Measurements from ENCODE around the gene MED13. TPM values are rescaled to one million over a fixed set of nuclear protein-coding genes. Genes with fewer than 3 reads are reported as not detected.

Gene MED13
- total RNA-seq, 1 experiment from 2014 or later = 42.4 TPM

- in situ Hi-C loops (cut with HindIII; ENCODE audit: low pct_unique_long_range_greater_than_20kb, low sequenced_read_pairs) = no loop called here
Observed at GRCh38 chr17:62065611-62066468, 762 bp upstream of the MED13 start.

GRCh38 chr17:62064029-62064790, 868 bp downstream of the MED13 start:
- DNase-seq (ENCODE audit: low read depth, low spot score) = peak; percentile 28
- in situ Hi-C loops (cut with HindIII; ENCODE audit: low pct_unique_long_range_greater_than_20kb, low sequenced_read_pairs) = no loop called here

More at GRCh38 chr17:62065611-62066468, 762 bp upstream of the MED13 start:
- DNase-seq (ENCODE audit: low read depth, low spot score) = peak; percentile 100

- no peak for DNase-seq (ENCODE audit: low read depth, low spot score)
- in situ Hi-C loops (cut with HindIII; ENCODE audit: low pct_unique_long_range_greater_than_20kb, low sequenced_read_pairs) = no loop called here
Observed at GRCh38 chr17:62062944-62063343, 2.1 kb downstream of the MED13 start.

GRCh38 chr17:62062302-62062701, 2.8 kb downstream of the MED13 start:
- in situ Hi-C loops (cut with HindIII; ENCODE audit: low pct_unique_long_range_greater_than_20kb, low sequenced_read_pairs) = no loop called here
- DNase-seq (ENCODE audit: low read depth, low spot score) = no peak

GRCh38 chr17:62059414-62059813, 5.7 kb downstream of the MED13 start:
- in situ Hi-C loops (cut with HindIII; ENCODE audit: low pct_unique_long_range_greater_than_20kb, low sequenced_read_pairs) = no loop called here

GRCh38 chr17:62058611-62059010, 6.5 kb downstream of the MED13 start:
- no peak for DNase-seq (ENCODE audit: low read depth, low spot score)
- in situ Hi-C loops (cut with HindIII; ENCODE audit: low pct_unique_long_range_greater_than_20kb, low sequenced_read_pairs) = no loop called here

More at GRCh38 chr17:62059414-62059813, 5.7 kb downstream of the MED13 start:
- no peak for DNase-seq (ENCODE audit: low read depth, low spot score)

GRCh38 chr17:62057696-62058095, 7.4 kb downstream of the MED13 start:
- in situ Hi-C loops (cut with HindIII; ENCODE audit: low pct_unique_long_range_greater_than_20kb, low sequenced_read_pairs) = no loop called here
- no peak for DNase-seq (ENCODE audit: low read depth, low spot score)

- in situ Hi-C loops (cut with HindIII; ENCODE audit: low pct_unique_long_range_greater_than_20kb, low sequenced_read_pairs) = no loop called here
- no peak for DNase-seq (ENCODE audit: low read depth, low spot score)
Observed at GRCh38 chr17:62052765-62053338, 12.2 kb downstream of the MED13 start.

- no peak for DNase-seq (ENCODE audit: low read depth, low spot score)
- in situ Hi-C loops (cut with HindIII; ENCODE audit: low pct_unique_long_range_greater_than_20kb, low sequenced_read_pairs) = no loop called here
Observed at GRCh38 chr17:62051053-62051452, 14.0 kb downstream of the MED13 start.

- in situ Hi-C loops (cut with HindIII; ENCODE audit: low pct_unique_long_range_greater_than_20kb, low sequenced_read_pairs) = no loop called here
Observed at GRCh38 chr17:62049299-62049698, 15.8 kb downstream of the MED13 start.

GRCh38 chr17:62048262-62048661, 16.8 kb downstream of the MED13 start:
- in situ Hi-C loops (cut with HindIII; ENCODE audit: low pct_unique_long_range_greater_than_20kb, low sequenced_read_pairs) = no loop called here
- DNase-seq (ENCODE audit: low read depth, low spot score) = no peak

More at GRCh38 chr17:62049299-62049698, 15.8 kb downstream of the MED13 start:
- no peak for DNase-seq (ENCODE audit: low read depth, low spot score)

- in situ Hi-C loops (cut with HindIII; ENCODE audit: low pct_unique_long_range_greater_than_20kb, low sequenced_read_pairs) = no loop called here
- DNase-seq (ENCODE audit: low read depth, low spot score) = no peak
Observed at GRCh38 chr17:62045517-62045916, 19.6 kb downstream of the MED13 start.

GRCh38 chr17:62045109-62045508, 20.0 kb downstream of the MED13 start:
- DNase-seq (ENCODE audit: low read depth, low spot score) = no peak
- in situ Hi-C loops (cut with HindIII; ENCODE audit: low pct_unique_long_range_greater_than_20kb, low sequenced_read_pairs) = no loop called here

GRCh38 chr17:62043602-62044001, 21.5 kb downstream of the MED13 start:
- in situ Hi-C loops (cut with HindIII; ENCODE audit: low pct_unique_long_range_greater_than_20kb, low sequenced_read_pairs) = no loop called here
- DNase-seq (ENCODE audit: low read depth, low spot score) = no peak

- no peak for DNase-seq (ENCODE audit: low read depth, low spot score)
- in situ Hi-C loops (cut with HindIII; ENCODE audit: low pct_unique_long_range_greater_than_20kb, low sequenced_read_pairs) = no loop called here
Observed at GRCh38 chr17:62043140-62043539, 21.9 kb downstream of the MED13 start.

GRCh38 chr17:62038248-62038647, 26.8 kb downstream of the MED13 start:
- in situ Hi-C loops (cut with HindIII; ENCODE audit: low pct_unique_long_range_greater_than_20kb, low sequenced_read_pairs) = no loop called here
- no peak for DNase-seq (ENCODE audit: low read depth, low spot score)

- in situ Hi-C loops (cut with HindIII; ENCODE audit: low pct_unique_long_range_greater_than_20kb, low sequenced_read_pairs) = no loop called here
- no peak for DNase-seq (ENCODE audit: low read depth, low spot score)
Observed at GRCh38 chr17:62033317-62033716, 31.8 kb downstream of the MED13 start.

GRCh38 chr17:62032480-62032879, 32.6 kb downstream of the MED13 start:
- in situ Hi-C loops (cut with HindIII; ENCODE audit: low pct_unique_long_range_greater_than_20kb, low sequenced_read_pairs) = no loop called here
- DNase-seq (ENCODE audit: low read depth, low spot score) = peak; percentile 70
